Sigmoid colon (tissue), 7 donors: ENCODE results near the gene RCOR1. TPM values are rescaled to one million over a fixed set of nuclear protein-coding genes. Genes with fewer than 3 reads are reported as not detected.

Source experiments
- DNase-seq: peaks from one replicate; pipeline ENCODE4 v3.0.0-alpha.2; 2019
- H3K27ac ChIP-seq, 4 donors: fragments of 200-600 bp; sonication (generic); one replicate each; pipeline ENCODE4 v1.5.1; 2016 to 2019; ENCODE audit warnings: mild to moderate bottlenecking in 1 of 4
- H3K27me3 ChIP-seq, 3 donors: fragments of 200-600 bp; sonication (generic); one replicate each; pipeline ENCODE4 v1.5.1; 2019; ENCODE audit warnings: mild to moderate bottlenecking in 1 of 3
- H3K36me3 ChIP-seq, 4 donors: fragments of 200-600 bp; sonication (generic); one replicate each; pipeline ENCODE4 v1.5.1; 2016 to 2019
- H3K4me1 ChIP-seq, 4 donors: fragments of 200-600 bp; sonication (generic); one replicate each; pipeline ENCODE4 v1.5.1; 2017 to 2019
- H3K4me3 ChIP-seq, 4 donors: fragments of 200-600 bp; sonication (generic); one replicate each; pipeline ENCODE4 v1.5.1; 2017 to 2019; ENCODE audit warnings: mild to moderate bottlenecking in 2 of 4, moderate library complexity in 1 of 4
- H3K9me3 ChIP-seq, 4 donors: fragments of 200-600 bp in 3 of 4; sonication (generic) in 3 of 4; one replicate each; pipeline versions ENCODE4 v1.5.1 to v1.6.1; 2013 to 2019
- EP300 ChIP-seq, 4 donors: sonication (generic); formaldehyde crosslinking; IDR thresholded peaks; one replicate each; pipeline ENCODE4 v1.6.1; 2017; ENCODE audit warnings: antibody characterized with exemption in 4 of 4
- POLR2A ChIP-seq, 2 donors: fragments of 450-650 bp; IDR thresholded peaks; one replicate each; pipeline ENCODE4 v1.6.1; 2016; ENCODE audit warnings: antibody characterized with exemption in 2 of 2, mild to moderate bottlenecking in 2 of 2, moderate library complexity in 2 of 2
- POLR2AphosphoS5 ChIP-seq, 4 donors: sonication (generic); formaldehyde crosslinking; IDR thresholded peaks; one replicate each; pipeline ENCODE4 v1.6.1; 2017; ENCODE audit warnings: antibody characterized with exemption in 4 of 4
- WGBS, 2 donors: extraction: QIAGEN DNeasy Blood & Tissue Kit; methylation state at CpG; one replicate each; pipeline ENCODE4 v1.1.7; 2013; 5-methylcytosine and 5-hydroxymethylcytosine counted together
- intact Hi-C: fragments of 100-400 bp; cut with DNase I; formaldehyde crosslinking; loops from one replicate; pipeline ENCODE4 v1.15.1; 2023
- polyA plus RNA-seq, 3 donors: library from polyadenylated mRNA; stranded (reverse); fragments of 200-250 nt; gene quantifications; one replicate each; pipeline ENCODE4 v1.2.3, GENCODE V29; 2013
- total RNA-seq, 4 donors: library from RNA; depleted of rRNA; stranded (reverse); fragments of >200 nt; gene quantifications; one replicate each; pipeline ENCODE4 v1.1.0, GENCODE V29; 2016
- TF ChIP-seq, protein P1 (sequence below), 4 experiments: fragments of 450-650 bp in 3 of 4; fragments of 200-600 bp in 1 of 4; IDR thresholded peaks; one replicate each; pipeline ENCODE4 v1.5.1; 2016 to 2019; ENCODE audit warnings: antibody characterized with exemption in 4 of 4, mild to moderate bottlenecking in 3 of 4, moderate library complexity in 2 of 4
- donor health status: healthy with polysubstance abuse.
- donor health status: Bipolar disorder and iron deficiency.
- donor health status: healthy.

RCOR1 gene
- total and polyA plus RNA-seq, 7 donors, result 7.2 to 12.5 (median 11.8) TPM

- DNase-seq, result no peak
- Histone ChIP-seq H3K4me3 (no peak overlapping the region), H3K27ac (no peak overlapping the region), H3K4me1 (peaks cover 0 to 25% (median 16%) of the 10 kb centered on the region in 4 donors), H3K36me3 (no peaks in the 10 kb centered on the region), H3K9me3 (no peaks in the 10 kb centered on the region), H3K27me3 (no peaks in the 10 kb centered on the region)
- 82 to 83% methylated on average over 4 of the region's 4 CpGs for WGBS, 2 donors
- intact Hi-C loops, result loop anchor here (5.0 to 10.0 kb wide), 2 partner anchors 85 to 168 kb away; partner anchors contain the start of gene TRAF3
- TF ChIP-seq POLR2AphosphoS5 (IDR thresholded peaks at IDR 0.05) (no peak), EP300 (IDR thresholded peaks at IDR 0.05) (no peak), POLR2A (IDR thresholded peaks at IDR 0.05) (no peak)
- TF ChIP-seq, protein P1, sequence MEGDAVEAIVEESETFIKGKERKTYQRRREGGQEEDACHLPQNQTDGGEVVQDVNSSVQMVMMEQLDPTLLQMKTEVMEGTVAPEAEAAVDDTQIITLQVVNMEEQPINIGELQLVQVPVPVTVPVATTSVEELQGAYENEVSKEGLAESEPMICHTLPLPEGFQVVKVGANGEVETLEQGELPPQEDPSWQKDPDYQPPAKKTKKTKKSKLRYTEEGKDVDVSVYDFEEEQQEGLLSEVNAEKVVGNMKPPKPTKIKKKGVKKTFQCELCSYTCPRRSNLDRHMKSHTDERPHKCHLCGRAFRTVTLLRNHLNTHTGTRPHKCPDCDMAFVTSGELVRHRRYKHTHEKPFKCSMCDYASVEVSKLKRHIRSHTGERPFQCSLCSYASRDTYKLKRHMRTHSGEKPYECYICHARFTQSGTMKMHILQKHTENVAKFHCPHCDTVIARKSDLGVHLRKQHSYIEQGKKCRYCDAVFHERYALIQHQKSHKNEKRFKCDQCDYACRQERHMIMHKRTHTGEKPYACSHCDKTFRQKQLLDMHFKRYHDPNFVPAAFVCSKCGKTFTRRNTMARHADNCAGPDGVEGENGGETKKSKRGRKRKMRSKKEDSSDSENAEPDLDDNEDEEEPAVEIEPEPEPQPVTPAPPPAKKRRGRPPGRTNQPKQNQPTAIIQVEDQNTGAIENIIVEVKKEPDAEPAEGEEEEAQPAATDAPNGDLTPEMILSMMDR (IDR thresholded peaks at IDR 0.05), result no peak
Observed at GRCh38 chr14:102692334-102692733, 99.9 kb downstream of the RCOR1 start.

GRCh38 chr14:102693006-102693755, 100.7 kb downstream of the RCOR1 start:
- intact Hi-C loops, result loop anchor here (5.0 to 10.0 kb wide), 2 partner anchors 84 to 168 kb away; partner anchors contain the start of gene TRAF3

GRCh38 chr14:102694530-102695166, 102.2 kb downstream of the RCOR1 start:
- TF ChIP-seq POLR2AphosphoS5 (IDR thresholded peaks at IDR 0.05), result no peak
- TF ChIP-seq, protein P1 (IDR thresholded peaks at IDR 0.05), result peak; percentile 55 to 69 (median 60)
- TF ChIP-seq POLR2A (IDR thresholded peaks at IDR 0.05), result no peak
- no peak for TF ChIP-seq EP300 (IDR thresholded peaks at IDR 0.05)
- no peaks in the 10 kb centered on the region for H3K9me3 ChIP-seq
- H3K4me3 ChIP-seq, result no peak overlapping the region
- WGBS, 2 donors, result 27 to 35% methylated on average over 7 of the region's 7 CpGs
- H3K36me3 ChIP-seq, result no peaks in the 10 kb centered on the region
- intact Hi-C loops, result loop anchor here (2.0 to 10.0 kb wide), 3 partner anchors 83 to 222 kb away; partner anchors contain the start of gene TRAF3
- peak; percentile 79 for DNase-seq
- H3K27ac ChIP-seq, result no peak overlapping the region
- H3K27me3 ChIP-seq, result no peaks in the 10 kb centered on the region
- peaks cover 0 to 46% (median 22%) of the 10 kb centered on the region in 4 donors for H3K4me1 ChIP-seq

More at GRCh38 chr14:102693006-102693755, 100.7 kb downstream of the RCOR1 start:
- H3K27me3 ChIP-seq, result no peaks in the 10 kb centered on the region
- no peak for TF ChIP-seq POLR2A (IDR thresholded peaks at IDR 0.05)
- no peak for TF ChIP-seq EP300 (IDR thresholded peaks at IDR 0.05)
- TF ChIP-seq, protein P1 (IDR thresholded peaks at IDR 0.05), result no peak
- no peak for TF ChIP-seq POLR2AphosphoS5 (IDR thresholded peaks at IDR 0.05)
- peaks cover 0 to 34% (median 16%) of the 10 kb centered on the region in 4 donors for H3K4me1 ChIP-seq
- H3K27ac ChIP-seq, result no peak overlapping the region
- no peaks in the 10 kb centered on the region for H3K36me3 ChIP-seq
- H3K9me3 ChIP-seq, result no peaks in the 10 kb centered on the region
- no peak for DNase-seq
- H3K4me3 ChIP-seq, result no peak overlapping the region
- 75 to 83% methylated on average over 4 of the region's 4 CpGs for WGBS, 2 donors

- H3K27me3 ChIP-seq, result no peaks in the 10 kb centered on the region
- no peak for DNase-seq
- 66 to 69% methylated on average over 3 of the region's 3 CpGs for WGBS, 2 donors
- no peak overlapping the region for H3K27ac ChIP-seq
- peaks cover 0 to 51% (median 25%) of the 10 kb centered on the region in 4 donors for H3K4me1 ChIP-seq
- no peak overlapping the region for H3K4me3 ChIP-seq
- intact Hi-C loops, result loop anchor here (2.0 to 10.0 kb wide), 2 partner anchors 170 to 222 kb away; no protein-coding TSS in a partner anchor
- no peaks in the 10 kb centered on the region for H3K9me3 ChIP-seq
- no peaks in the 10 kb centered on the region for H3K36me3 ChIP-seq
- TF ChIP-seq, protein P1 (IDR thresholded peaks at IDR 0.05), result no peak
- TF ChIP-seq EP300 (IDR thresholded peaks at IDR 0.05) (no peak), POLR2A (IDR thresholded peaks at IDR 0.05) (no peak), POLR2AphosphoS5 (IDR thresholded peaks at IDR 0.05) (no peak)
Observed at GRCh38 chr14:102695167-102695555, 102.7 kb downstream of the RCOR1 start.
